ELR (cell line): Measurements from ENCODE around the gene GRIK2.

Experiments used
- DNase-seq: peaks from one replicate; pipeline ENCODE4 v3.0.0-alpha.2; 2015; ENCODE audit warnings: low read depth

The GRIK2 gene

GRCh38 chr6:101783287-101783686 lies 389.8 kb downstream of the GRIK2 start:
- no peak for DNase-seq

DNA sequence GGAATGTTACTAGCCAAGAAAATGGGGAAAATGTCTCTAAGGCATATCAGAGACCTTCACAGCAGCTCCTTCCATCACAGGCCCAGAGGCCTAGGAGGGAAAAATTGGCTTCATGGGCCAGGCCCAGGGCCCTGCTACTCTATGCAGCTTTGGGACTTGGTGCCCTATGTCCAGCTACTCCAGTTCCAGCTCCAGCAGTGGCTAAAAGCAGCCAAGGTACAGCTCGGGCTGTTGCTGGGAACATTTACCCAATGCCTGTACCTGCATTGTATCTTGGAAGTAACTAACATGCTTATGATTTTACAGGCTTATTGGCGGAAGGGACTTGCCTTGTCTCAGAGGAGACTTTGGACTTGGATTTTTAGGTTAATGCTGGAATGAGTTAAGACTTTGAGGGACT lies 390.6 kb downstream of the GRIK2 start:
- DNase-seq, result no peak

DNA sequence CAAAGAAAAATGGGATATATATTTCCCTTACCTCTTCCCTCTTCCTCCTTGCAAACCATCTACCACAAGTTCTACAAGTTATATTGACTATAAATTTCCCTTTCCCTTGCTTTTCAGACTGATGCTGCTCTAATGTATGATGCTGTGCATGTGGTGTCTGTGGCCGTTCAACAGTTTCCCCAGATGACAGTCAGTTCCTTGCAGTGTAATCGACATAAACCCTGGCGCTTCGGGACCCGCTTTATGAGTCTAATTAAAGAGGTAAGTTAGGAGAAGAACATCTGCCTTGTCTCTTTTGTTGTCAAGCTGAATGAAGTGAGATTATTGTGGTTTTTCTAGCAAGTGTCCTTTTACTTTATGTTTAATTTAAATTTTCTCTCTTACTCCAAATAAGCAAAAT lies 406.0 kb downstream of the GRIK2 start:
- DNase-seq, result no peak

GRCh38 chr6:101800598-101800997 lies 407.1 kb downstream of the GRIK2 start:
- DNase-seq, result no peak

DNA sequence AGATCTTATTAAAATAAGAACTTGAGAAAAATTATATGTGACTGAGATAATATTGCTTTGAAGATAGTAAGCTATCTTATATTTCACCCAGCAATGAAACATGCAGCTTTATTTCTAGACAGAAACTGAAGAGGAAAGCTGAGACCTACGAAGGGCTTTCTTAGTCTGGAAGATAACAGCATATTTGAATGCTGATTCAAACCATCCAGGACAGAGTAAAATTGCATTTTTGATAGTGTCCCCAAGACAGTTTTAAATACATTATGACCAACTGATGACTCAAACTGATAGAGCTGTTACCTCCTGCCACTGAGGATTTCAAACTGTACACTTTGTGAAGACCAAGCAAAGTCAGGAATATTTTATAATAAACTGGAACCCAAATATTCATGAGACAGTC lies 409.6 kb downstream of the GRIK2 start:
- peak; percentile 57 for DNase-seq

DNA sequence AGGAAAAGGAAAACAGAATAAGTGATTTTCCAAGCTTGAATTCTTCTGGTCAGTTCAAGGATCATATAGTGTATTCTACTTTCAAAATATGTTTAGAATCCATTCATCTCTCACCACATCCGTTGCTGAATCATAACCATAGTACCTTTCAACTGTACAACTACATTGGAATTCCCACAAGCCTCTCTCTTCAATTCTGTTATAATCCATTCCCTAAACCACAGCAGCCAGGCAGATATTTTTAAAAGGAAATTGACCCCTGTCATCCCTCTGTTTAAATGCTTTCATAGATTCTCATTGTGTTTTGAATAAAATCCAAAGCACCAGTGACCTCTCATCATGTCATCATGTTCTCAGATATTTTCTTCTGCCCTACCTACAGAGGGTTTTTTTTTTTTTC lies 412.7 kb downstream of the GRIK2 start:
- peak; percentile 93 for DNase-seq

DNA sequence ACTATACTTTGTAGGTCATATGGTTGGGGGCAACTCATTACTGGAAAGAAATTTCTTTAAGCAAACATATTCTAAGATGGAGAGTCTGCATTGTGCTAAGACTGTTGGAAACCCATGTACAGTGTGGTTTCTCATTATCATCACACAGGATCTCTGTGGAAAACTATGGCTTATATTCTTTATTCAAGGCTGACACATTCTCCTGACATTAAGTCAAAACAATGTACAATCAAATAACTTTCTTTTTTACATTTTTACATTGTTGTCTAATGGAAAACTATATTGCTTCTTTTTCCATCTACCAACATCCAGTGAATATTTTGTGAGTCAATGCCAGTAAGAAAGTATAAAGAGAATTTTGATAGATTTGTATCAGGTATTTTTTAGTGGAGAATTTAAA lies 417.6 kb downstream of the GRIK2 start:
- no peak for DNase-seq

- no peak for DNase-seq
Observed at GRCh38 chr6:101816716-101817115, 423.2 kb downstream of the GRIK2 start.

DNA sequence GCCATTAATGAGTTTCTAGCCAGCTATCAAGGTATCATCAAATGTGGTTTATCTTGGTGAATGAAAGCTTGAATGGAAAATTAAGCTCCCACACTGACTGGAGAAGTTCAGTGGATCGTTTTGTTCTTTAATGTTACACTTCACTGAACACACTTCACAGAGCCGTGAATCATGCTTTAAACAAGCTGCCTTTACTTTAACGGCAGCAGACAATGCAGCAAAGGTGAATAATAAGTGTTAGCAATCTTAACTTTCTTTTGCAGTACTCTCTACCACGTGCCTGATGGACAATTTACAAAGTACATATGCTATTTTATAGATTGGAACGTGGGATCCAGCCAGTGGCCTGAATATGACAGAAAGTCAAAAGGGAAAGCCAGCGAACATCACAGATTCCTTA lies 424.5 kb downstream of the GRIK2 start:
- no peak for DNase-seq

DNA sequence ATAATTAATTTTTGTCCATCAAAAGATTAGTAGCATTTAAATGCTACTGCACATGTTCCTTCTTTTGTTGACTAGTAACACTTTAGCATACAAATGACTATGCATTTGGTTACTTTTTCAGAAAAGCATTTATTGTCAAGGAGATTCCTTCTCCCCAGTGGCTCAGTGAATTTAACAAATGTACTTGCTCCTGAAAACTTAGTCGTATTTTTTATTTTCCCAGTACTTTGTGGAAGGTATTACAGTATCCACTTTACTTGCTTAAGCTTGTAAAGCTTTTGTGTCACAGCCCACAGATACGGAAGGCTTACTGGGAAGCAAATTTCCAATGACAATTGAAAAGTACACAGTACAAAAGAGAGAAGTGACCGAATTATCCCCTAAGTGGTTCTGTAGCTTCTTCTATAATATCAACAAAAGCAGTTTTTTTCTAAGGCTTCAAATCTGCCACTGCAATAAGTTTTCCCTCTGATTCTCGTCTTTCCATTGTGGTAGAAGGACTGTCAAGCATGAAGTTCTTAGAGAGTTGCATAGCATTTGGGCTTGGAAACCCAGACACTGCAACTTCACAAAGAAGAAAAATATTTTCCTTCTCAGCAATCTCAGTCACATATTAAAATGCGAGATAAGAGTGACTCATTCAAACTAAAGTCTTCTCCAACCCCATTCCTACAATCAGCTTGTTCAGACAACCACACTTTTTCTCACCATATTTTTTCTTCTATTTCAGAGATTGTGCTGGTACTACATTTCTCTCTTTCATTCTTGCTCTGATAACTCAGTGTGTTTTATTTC lies 431.2 kb downstream of the GRIK2 start:
- DNase-seq, result no peak

- no peak for DNase-seq
Observed at GRCh38 chr6:101826269-101826668, 432.8 kb downstream of the GRIK2 start.

GRCh38 chr6:101826678-101827077 lies 433.2 kb downstream of the GRIK2 start:
- DNase-seq, result no peak

- peak; percentile 46 for DNase-seq
Observed at GRCh38 chr6:101830501-101831031, 437.1 kb downstream of the GRIK2 start.

DNA sequence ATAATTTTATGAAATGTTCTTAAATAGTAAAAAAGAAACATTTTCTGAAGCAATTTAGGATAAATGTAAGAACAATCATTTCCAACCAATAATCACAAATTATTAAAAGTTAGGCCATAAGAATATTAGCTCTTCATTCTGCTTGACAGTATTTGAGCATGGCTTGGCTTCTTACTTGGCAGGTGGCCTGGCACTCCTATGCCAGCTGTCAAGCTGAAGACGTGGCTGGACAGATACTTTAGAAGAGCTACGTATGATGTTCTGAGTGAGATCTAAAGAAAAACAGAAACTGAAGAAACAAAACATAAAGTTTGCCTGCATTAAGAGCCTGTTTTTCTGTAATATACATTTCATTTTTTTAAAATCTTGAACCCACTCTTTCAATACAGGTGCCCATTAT lies 438.9 kb downstream of the GRIK2 start:
- DNase-seq, result no peak

- no peak for DNase-seq
Observed at GRCh38 chr6:101840100-101840499, 446.6 kb downstream of the GRIK2 start.

- no peak for DNase-seq
Observed at GRCh38 chr6:101845172-101845571, 451.7 kb downstream of the GRIK2 start.

- no peak for DNase-seq
Observed at GRCh38 chr6:101845621-101846020, 452.1 kb downstream of the GRIK2 start.

DNA sequence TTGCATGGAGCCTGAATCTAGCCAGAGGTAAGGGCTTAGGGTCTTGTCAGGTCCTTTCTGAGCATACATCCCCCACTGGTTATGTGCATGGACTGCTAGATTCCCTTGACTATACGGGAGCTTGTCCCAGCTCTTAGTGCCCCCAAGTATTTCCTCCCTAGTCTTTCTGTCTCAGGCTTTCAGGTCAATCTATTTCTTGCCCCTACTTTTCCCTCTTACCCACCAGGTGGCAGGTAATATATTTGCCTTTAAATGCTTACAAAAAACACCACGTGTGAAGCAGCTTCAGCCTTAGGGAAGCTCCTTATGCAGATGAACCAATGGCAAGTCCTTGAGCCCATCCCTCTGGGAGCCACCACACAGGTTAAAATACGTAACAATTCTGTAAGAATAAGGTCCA lies 454.2 kb downstream of the GRIK2 start:
- no peak for DNase-seq

GRCh38 chr6:101851911-101852310 lies 458.4 kb downstream of the GRIK2 start:
- no peak for DNase-seq

GRCh38 chr6:101853231-101854085 lies 459.9 kb downstream of the GRIK2 start:
- DNase-seq, result no peak

DNA sequence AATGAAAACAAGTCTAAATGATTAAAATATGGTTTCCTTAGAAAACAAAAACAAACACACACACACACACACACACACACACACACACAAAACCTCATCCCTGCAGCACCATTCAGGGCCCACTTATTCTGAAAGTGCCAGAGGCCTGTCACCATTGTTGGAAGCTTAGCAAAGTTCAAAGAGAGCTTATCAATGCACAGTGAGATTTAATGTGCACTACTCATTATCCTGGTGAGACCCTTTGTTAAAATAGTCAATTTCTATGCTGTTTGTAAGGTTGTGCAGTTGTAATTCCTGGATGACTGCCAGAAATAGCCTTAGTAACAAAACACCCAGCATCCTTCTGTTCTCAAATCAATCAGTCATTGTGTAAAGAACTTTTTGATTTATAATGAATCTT lies 482.9 kb downstream of the GRIK2 start:
- DNase-seq, result no peak

- no peak for DNase-seq
Observed at GRCh38 chr6:101878554-101879276, 485.2 kb downstream of the GRIK2 start.
